HepG2 (cell line): ENCODE data around the gene TBC1D22A. TPM values are rescaled to one million over a fixed set of nuclear protein-coding genes. Genes with fewer than 3 reads are reported as not detected.

Experiments
- ATAC-seq: fragments of 200-7000 bp; cut with Tn5 transposase; 3 replicates; pipeline ENCODE4 v1.9.1; 2020; ENCODE audit warnings: mild to moderate bottlenecking, moderate library complexity
- BruUV-seq: library from RNA; stranded (reverse); fragments of 400-500 nt; replicated peaks from 2 replicates; lab custom pipeline; 2021; lab: Mats Ljungman, UMichigan
- CTCF ChIA-PET: fragments of 300-600 bp; formaldehyde crosslinking; extraction: SDS; loops from one replicate; lab custom pipeline; 2021; ENCODE audit warnings: low total read pairs, inconsistent platforms, low intra/inter-chr PET ratio; lab: Yijun Ruan, JAX
- POLR2A ChIA-PET: fragments of 350-600 bp; sonication (Branson Sonifier 250); formaldehyde crosslinking; loops from one replicate; lab custom pipeline; 2020; ENCODE audit warnings: antibody characterized with exemption, inconsistent platforms; lab: Yijun Ruan, JAX
- DNase-seq: peaks from one replicate; pipeline ENCODE4 v3.0.0-alpha.2; 2015; ENCODE audit warnings: low spot score
- FAIRE-seq: peaks from 3 replicates; lab custom pipeline; 2011; peaks lifted over from hg19 to GRCh38; lab: Jason Lieb, UNC
- H2AFZ ChIP-seq: one replicate; pipeline ENCODE4 v1.6.1; 2011; ENCODE audit warnings: low read length, inconsistent platforms
- H3K27ac ChIP-seq: fragments of 300-600 bp; 3 replicates; pipeline ENCODE4 v1.8.0; 2011; ENCODE audit warnings: mixed run types, mild to moderate bottlenecking, mixed read lengths, low read length, inconsistent platforms; ENCODE audit not compliant: insufficient read depth; ENCODE audit errors: extremely low read length
- H3K27me3 ChIP-seq, 2 experiments: fragments of 200-600 bp in 1 of 2; 2 replicates in 1 of 2; 3 replicates in 1 of 2; pipeline versions ENCODE4 v1.6.0 to v1.8.0; 2011; ENCODE audit warnings: low read length in 2 of 2, mild to moderate bottlenecking in 2 of 2, moderate library complexity in 2 of 2, inconsistent platforms in 1 of 2; ENCODE audit not compliant: insufficient read depth in 2 of 2, control insufficient read depth in 1 of 2
- H3K36me3 ChIP-seq, 2 experiments: fragments of 200-600 bp in 1 of 2; replicated peaks in 1 of 2; 2 replicates in 1 of 2; 3 replicates in 1 of 2; pipeline versions ENCODE4 v1.5.1 to v1.8.0; 2011; ENCODE audit warnings: low read length in 2 of 2, inconsistent platforms in 1 of 2; ENCODE audit not compliant: insufficient read depth in 2 of 2, control insufficient read depth in 1 of 2
- H3K4me1 ChIP-seq: 2 replicates; pipeline ENCODE4 v1.5.1; 2012; ENCODE audit warnings: low read length, inconsistent platforms; ENCODE audit not compliant: insufficient read depth
- H3K4me2 ChIP-seq: 2 replicates; pipeline ENCODE4 v1.6.0; 2011; ENCODE audit warnings: low read depth, low read length, inconsistent platforms
- H3K4me3 ChIP-seq, 3 experiments: fragments of 200-600 bp in 1 of 3; sonication (generic), shearing (Covaris generic) in 1 of 3; replicated peaks in 1 of 3; 2 replicates each; pipeline ENCODE4 v1.5.1; 2011 to 2016; ENCODE audit warnings: low read length in 3 of 3, inconsistent platforms in 2 of 3, low read depth in 2 of 3, mild to moderate bottlenecking in 2 of 3, control low read depth in 1 of 3, mixed read lengths in 1 of 3; ENCODE audit not compliant: insufficient read depth in 1 of 3
- H3K79me2 ChIP-seq: one replicate; pipeline ENCODE4 v1.6.1; 2011; ENCODE audit warnings: low read length, inconsistent platforms; ENCODE audit not compliant: insufficient read depth
- H3K9ac ChIP-seq: 2 replicates; pipeline ENCODE4 v1.6.0; 2011; ENCODE audit warnings: mild to moderate bottlenecking, low read depth, low read length, inconsistent platforms; ENCODE audit not compliant: insufficient read depth
- H3K9me3 ChIP-seq: 2 replicates; pipeline ENCODE4 v1.5.1; 2012; ENCODE audit warnings: mild to moderate bottlenecking, low read length
- H4K20me1 ChIP-seq: 2 replicates; pipeline ENCODE4 v1.6.0; 2011; ENCODE audit warnings: inconsistent platforms, mild to moderate bottlenecking, low read length, moderate library complexity; ENCODE audit not compliant: insufficient read depth
- ATF7 ChIP-seq, 2 experiments: fragments of 450-650 bp in 1 of 2; sonication (generic) in 1 of 2; formaldehyde crosslinking in 1 of 2; IDR thresholded peaks; 2 replicates each; pipeline versions ENCODE4 v1.4.0 to v1.6.1; 2016 to 2020; ENCODE audit warnings: antibody characterized with exemption in 1 of 2, mild to moderate bottlenecking in 1 of 2, missing genetic modification reagents in 1 of 2
- CBX5 ChIP-seq: sonication (generic); formaldehyde crosslinking; IDR thresholded peaks from 2 replicates; pipeline ENCODE4 v1.4.0; 2020; ENCODE audit warnings: missing genetic modification reagents, borderline replicate concordance
- DNMT1 ChIP-seq: sonication (generic); formaldehyde crosslinking; IDR thresholded peaks from 2 replicates; pipeline ENCODE4 v1.5.1; 2020; ENCODE audit warnings: mild to moderate bottlenecking, missing genetic modification reagents
- EEA1 ChIP-seq: sonication (generic); formaldehyde crosslinking; IDR thresholded peaks from 2 replicates; pipeline ENCODE4 v1.5.1; 2020; ENCODE audit warnings: mild to moderate bottlenecking, missing genetic modification reagents, borderline replicate concordance
- HHEX ChIP-seq: IDR thresholded peaks from 2 replicates; pipeline ENCODE4 v1.6.1; 2016; ENCODE audit warnings: control low read depth
- MATR3 ChIP-seq: sonication (generic); formaldehyde crosslinking; IDR thresholded peaks from 2 replicates; pipeline ENCODE4 v1.4.0; 2020; ENCODE audit warnings: missing genetic modification reagents
- MYPOP ChIP-seq: sonication (generic); formaldehyde crosslinking; IDR thresholded peaks from 2 replicates; pipeline ENCODE4 v1.8.1; 2023; ENCODE audit warnings: mild to moderate bottlenecking, moderate library complexity, missing genetic modification reagents
- NR2F2 ChIP-seq: IDR thresholded peaks from 2 replicates; pipeline ENCODE4 v1.6.1; 2012; ENCODE audit warnings: low read depth, inconsistent platforms, borderline replicate concordance
- SMC3 ChIP-seq: IDR thresholded peaks from 2 replicates; pipeline ENCODE4 v1.6.1; 2011; ENCODE audit warnings: low read length, improper control_type of control experiment
- ZBTB8A ChIP-seq: sonication (generic); formaldehyde crosslinking; IDR thresholded peaks from 2 replicates; pipeline ENCODE4 v1.4.0; 2020; ENCODE audit warnings: mild to moderate bottlenecking, low read depth, missing genetic modification reagents, borderline replicate concordance
- ZC3H4 ChIP-seq: sonication (generic); formaldehyde crosslinking; IDR thresholded peaks from 2 replicates; pipeline ENCODE4 v1.4.0; 2020; ENCODE audit warnings: missing genetic modification reagents, borderline replicate concordance
- ZFYVE20 ChIP-seq: sonication (generic); formaldehyde crosslinking; IDR thresholded peaks from 2 replicates; pipeline ENCODE4 v1.8.0; 2023; ENCODE audit warnings: low read depth, mild to moderate bottlenecking, moderate library complexity, missing genetic modification reagents, borderline replicate concordance
- ZNF496 ChIP-seq: sonication (generic); formaldehyde crosslinking; IDR thresholded peaks from 2 replicates; pipeline ENCODE4 v1.8.1; 2023; ENCODE audit warnings: mild to moderate bottlenecking, moderate library complexity, missing genetic modification reagents; ENCODE audit not compliant: insufficient replicate concordance
- ZNF598 ChIP-seq: sonication (generic); formaldehyde crosslinking; IDR thresholded peaks from 2 replicates; pipeline ENCODE4 v1.5.1; 2020; ENCODE audit warnings: mild to moderate bottlenecking, missing genetic modification reagents, borderline replicate concordance
- ZNF615 ChIP-seq: sonication (generic); formaldehyde crosslinking; IDR thresholded peaks from 2 replicates; pipeline ENCODE4 v1.5.0; 2020; ENCODE audit warnings: mild to moderate bottlenecking, missing genetic modification reagents, borderline replicate concordance
- ZNF691 ChIP-seq: sonication (generic); formaldehyde crosslinking; IDR thresholded peaks from 2 replicates; pipeline ENCODE4 v1.4.0; 2020; ENCODE audit warnings: missing genetic modification reagents, low read depth, mild to moderate bottlenecking, borderline replicate concordance
- ZNF749 ChIP-seq: sonication (generic); formaldehyde crosslinking; IDR thresholded peaks from 2 replicates; pipeline ENCODE4 v1.8.0; 2022; ENCODE audit warnings: mild to moderate bottlenecking, missing genetic modification reagents, moderate library complexity, borderline replicate concordance
- WGBS: methylation state at CpG from one replicate; pipeline ENCODE4 v1.1.6; 2017; ENCODE audit warnings: low lambda C conversion rate; 5-methylcytosine and 5-hydroxymethylcytosine counted together
- in situ Hi-C: cut with HindIII; loops from 2 replicates; pipeline ENCODE4 v1.10.0; 2017; ENCODE audit warnings: low pct_unique_long_range_greater_than_20kb; ENCODE audit not compliant: extremely low pct_ligation_motif_present
- intact Hi-C: fragments of 100-400 bp; cut with micrococcal nuclease; formaldehyde crosslinking; loops from one replicate; pipeline ENCODE4 v1.10.0; 2022; ENCODE audit not compliant: unreplicated experiment
- polyA plus RNA-seq, 8 experiments: library from polyadenylated mRNA; depleted of rRNA in 3 of 8; stranded (reverse) in 7 of 8; unstranded in 1 of 8; fragments of >200 nt; fragmentation: Illumina TruSeq in 4 of 8; extraction: Trizol in 4 of 8; gene quantifications; 2 replicates each; pipeline versions ENCODE4 v1.2.1 to v1.2.3, GENCODE V29; 2011 to 2016; ENCODE audit warnings: low read depth in 4 of 8, missing spikeins in 1 of 8, mixed read lengths in 1 of 8; ENCODE audit not compliant: insufficient read depth in 1 of 8
- total RNA-seq, 5 experiments: library from RNA; depleted of rRNA; stranded (reverse); fragments of >200 nt; fragmentation: Illumina TruSeq; extraction: Trizol; gene quantifications; 2 replicates each; pipeline ENCODE4 v1.2.3, GENCODE V29; 2016; ENCODE audit warnings: low read depth in 1 of 5
- TF ChIP-seq, protein P1 (sequence below): IDR thresholded peaks from 2 replicates; pipeline ENCODE4 v1.6.1; 2012; ENCODE audit warnings: low read depth, low read length, improper control_type of control experiment

The TBC1D22A gene
- total and polyA plus RNA-seq, 2 of the 13 experiments (the other 11 are each of a cell fraction or from before 2014, with no cell fraction given): 17.3 to 18.0 TPM

- TF ChIP-seq CBX5 (CRISPR knock-in tag): no peak
- no peak for TF ChIP-seq NR2F2
- TF ChIP-seq ZNF598: no peak
- no peak for TF ChIP-seq ZBTB8A (CRISPR knock-in tag)
- TF ChIP-seq MYPOP (CRISPR knock-in tag): no peak
- TF ChIP-seq ZNF615 (CRISPR knock-in tag): no peak
- TF ChIP-seq ZNF691: no peak
These were observed 254.8 kb downstream of the TBC1D22A start (continued) for GRCh38 chr22:47017245-47017644.

DNA sequence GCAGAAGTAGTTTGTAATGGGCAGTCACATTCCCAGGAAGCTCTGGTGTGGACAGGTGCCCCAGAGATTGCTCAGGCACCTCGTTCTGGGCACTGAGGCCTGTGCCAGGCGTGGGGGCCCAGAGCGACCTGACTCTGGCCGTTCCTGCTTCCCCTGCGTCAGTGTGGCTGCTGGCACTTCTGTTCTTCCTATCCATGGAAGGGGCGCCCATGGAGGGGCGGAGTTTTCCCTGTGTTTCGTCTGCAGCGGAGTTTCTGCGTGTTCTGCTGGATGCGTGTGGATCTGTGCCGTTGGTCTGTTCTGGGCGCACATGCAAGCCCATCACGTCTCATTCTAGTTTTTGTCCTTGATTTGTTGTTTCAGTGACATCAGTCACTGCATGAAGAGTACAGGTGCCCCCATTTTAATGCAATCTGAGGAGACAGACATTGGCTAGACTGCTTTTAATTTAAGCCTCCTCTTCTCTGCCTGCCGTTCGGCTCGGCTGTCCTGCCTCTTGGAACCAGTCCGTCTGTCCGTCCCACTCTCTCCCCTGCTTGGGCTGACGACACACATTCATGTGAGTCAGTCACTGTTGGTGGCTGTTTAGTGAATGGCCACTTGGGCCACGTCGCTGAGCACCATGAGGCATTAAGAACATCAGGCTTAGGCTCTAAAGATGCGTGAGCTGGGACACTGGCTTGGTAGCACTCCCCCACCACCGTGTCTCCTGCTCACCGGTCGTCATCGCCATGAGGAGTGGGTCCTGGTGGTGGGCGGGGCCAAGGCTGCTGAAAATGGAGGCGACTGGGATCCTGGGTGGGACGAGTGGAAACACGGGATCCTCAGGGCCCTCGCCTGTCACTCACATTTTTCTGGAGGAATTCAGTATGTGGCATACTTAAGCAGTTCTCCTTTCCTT, 255.8 kb downstream of the TBC1D22A start:
- H3K4me1 ChIP-seq: no peaks in the 10 kb centered on the region
- no peak overlapping the region for H3K27ac ChIP-seq
- no peak overlapping the region for H3K4me3 ChIP-seq
- BruUV-seq: no TSS peak
- DNase-seq: no peak
- no peak overlapping the region for H3K4me2 ChIP-seq
- no peaks in the 10 kb centered on the region for H3K79me2 ChIP-seq
- H3K9me3 ChIP-seq: 0 out of 2 replicates have a peak, but pooled peaks cover 4% of the 10 kb centered on the region
- no peaks in the 10 kb centered on the region for H4K20me1 ChIP-seq
- H3K9ac ChIP-seq: no peak overlapping the region
- FAIRE-seq: no peak
- peaks cover 0 to 2% of the 10 kb centered on the region in 2 experiments; a peak in 2 of 5 replicates for H3K36me3 ChIP-seq
- in situ Hi-C loops (no loop called here), intact Hi-C loops (no loop called here)
- ChIA-PET POLR2A (no interaction called here), CTCF (no interaction called here)
- no peak for ATAC-seq
- H3K27me3 ChIP-seq: no peaks in the 10 kb centered on the region
- over 99% methylated on average over 29 of the region's 32 CpGs for WGBS
- H2AFZ ChIP-seq: no peak overlapping the region
- TF ChIP-seq MATR3 (no peak), ZNF749 (no peak), ZNF496 (CRISPR knock-in tag) (no peak), EEA1 (no peak), ATF7 (IDR thresholded peaks at IDR 0.05) (no peak), ATF7 (CRISPR knock-in tag; IDR thresholded peaks at IDR 0.05) (no peak), SMC3 (no peak), HHEX (no peak), ZFYVE20 (CRISPR knock-in tag) (no peak), DNMT1 (CRISPR knock-in tag) (no peak), ZC3H4 (no peak)
- TF ChIP-seq, protein P1, sequence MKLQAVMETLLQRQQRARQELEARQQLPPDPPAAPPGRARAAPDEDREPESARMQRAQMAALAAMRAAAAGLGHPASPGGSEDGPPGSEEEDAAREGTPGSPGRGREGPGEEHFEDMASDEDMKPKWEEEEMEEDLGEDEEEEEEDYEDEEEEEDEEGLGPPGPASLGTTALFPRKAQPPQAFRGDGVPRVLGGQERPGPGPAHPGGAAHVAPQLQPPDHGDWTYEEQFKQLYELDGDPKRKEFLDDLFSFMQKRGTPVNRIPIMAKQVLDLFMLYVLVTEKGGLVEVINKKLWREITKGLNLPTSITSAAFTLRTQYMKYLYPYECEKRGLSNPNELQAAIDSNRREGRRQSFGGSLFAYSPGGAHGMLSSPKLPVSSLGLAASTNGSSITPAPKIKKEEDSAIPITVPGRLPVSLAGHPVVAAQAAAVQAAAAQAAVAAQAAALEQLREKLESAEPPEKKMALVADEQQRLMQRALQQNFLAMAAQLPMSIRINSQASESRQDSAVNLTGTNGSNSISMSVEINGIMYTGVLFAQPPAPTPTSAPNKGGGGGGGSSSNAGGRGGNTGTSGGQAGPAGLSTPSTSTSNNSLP: no peak
